ENCODE measurements around the gene MUTYH. TPM values are rescaled to one million over a fixed set of nuclear protein-coding genes. Genes with fewer than 3 reads are reported as not detected.
"Not testable (repeated sequence)": the region's sequence is repeated elsewhere in the genome, so short reads cannot be mapped to it uniquely, and the experiment has no call there.

MUTYH gene
- total RNA-seq, 1 experiment from 2014 or later: 124 TPM

DNA sequence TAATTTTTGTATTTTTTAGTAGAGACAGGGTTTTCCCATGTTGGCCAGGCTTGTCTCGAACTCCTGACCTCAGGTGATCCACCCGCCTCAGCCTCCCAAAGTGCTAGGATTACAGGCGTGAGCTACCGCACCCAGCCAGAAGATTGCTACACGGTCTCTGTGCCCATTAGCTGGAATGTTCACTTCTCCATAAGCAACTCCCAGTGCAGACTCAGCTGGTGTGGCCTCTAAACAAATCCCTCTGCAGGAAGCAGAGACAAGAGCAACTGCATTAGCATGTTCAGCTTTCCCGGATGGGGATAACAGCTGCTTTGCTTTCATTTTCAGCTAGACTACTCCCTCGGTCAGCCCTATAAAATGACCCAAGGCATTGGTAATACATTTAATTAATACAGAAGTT is 20.7 kb upstream of the MUTYH start:
- H3K36me3 ChIP-seq (replicated peaks; ENCODE audit: control insufficient read depth, insufficient read depth, low read length); H3K4me3 ChIP-seq (ENCODE audit: insufficient read depth, low read depth, low read length); H3K27me3 ChIP-seq (ENCODE audit: control insufficient read depth, insufficient read depth, low read length): not testable (repeated sequence)
- DNase-seq: peak; percentile 33

DNA sequence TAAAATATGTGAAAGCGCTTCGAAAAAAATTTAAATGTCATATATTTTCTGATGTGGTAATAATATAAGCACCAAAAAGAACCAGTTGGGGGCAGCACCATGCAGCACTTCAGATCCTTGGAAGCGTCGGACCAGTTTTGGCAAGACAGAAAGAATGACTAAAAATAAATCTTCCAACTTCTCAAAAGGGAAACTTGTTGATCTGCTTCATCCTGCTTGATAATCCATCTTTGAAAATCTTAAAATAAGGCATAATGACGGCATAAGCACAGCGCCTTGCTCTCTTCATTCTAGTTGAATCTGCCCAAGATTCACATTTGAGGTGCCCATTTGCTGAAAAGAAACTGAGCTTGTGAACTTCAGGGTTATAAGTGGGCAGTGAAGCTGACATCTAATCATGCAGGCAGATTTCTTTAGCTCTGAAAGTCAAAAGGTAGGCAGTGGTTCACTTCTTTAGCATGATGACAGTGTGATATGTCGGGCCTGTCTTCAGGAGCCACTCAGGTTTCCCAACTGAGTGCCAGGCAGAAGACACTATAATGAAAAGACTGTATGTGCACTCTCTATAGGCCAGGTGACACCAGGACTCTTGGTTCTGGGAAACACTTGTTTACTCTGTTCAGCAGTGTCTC is 19.8 kb upstream of the MUTYH start:
- Histone ChIP-seq H3K36me3 (replicated peaks; ENCODE audit: control insufficient read depth, insufficient read depth, low read length) (no peaks in the 10 kb centered on the region), H3K4me3 (ENCODE audit: insufficient read depth, low read depth, low read length) (no peak overlapping the region), H3K27me3 (ENCODE audit: control insufficient read depth, insufficient read depth, low read length) (no peaks in the 10 kb centered on the region)
- no peak for DNase-seq

DNA sequence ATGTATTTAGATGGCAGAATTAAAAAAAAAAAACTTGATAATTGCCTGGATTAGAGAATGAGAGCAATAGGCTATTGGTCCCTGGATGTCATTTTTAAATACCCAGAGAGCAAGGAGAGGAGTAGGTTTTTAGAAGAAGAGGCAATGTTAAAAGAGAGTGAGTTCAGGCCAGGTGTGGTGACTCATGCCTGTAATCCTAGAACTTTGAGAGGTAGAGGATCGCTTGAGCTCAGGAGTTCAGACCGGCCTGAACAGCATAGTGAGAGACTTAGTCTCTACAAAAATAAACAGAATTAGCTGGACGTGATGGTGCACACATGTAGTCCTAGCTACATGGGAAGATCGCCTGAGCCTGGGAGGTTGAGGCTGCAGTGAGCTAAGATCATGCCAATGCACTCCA is 15.9 kb upstream of the MUTYH start:
- no peak overlapping the region for H3K4me3 ChIP-seq (ENCODE audit: insufficient read depth, low read depth, low read length)
- H3K36me3 ChIP-seq (replicated peaks; ENCODE audit: control insufficient read depth, insufficient read depth, low read length): no peaks in the 10 kb centered on the region
- DNase-seq: no peak
- H3K27me3 ChIP-seq (ENCODE audit: control insufficient read depth, insufficient read depth, low read length): no peaks in the 10 kb centered on the region

DNA sequence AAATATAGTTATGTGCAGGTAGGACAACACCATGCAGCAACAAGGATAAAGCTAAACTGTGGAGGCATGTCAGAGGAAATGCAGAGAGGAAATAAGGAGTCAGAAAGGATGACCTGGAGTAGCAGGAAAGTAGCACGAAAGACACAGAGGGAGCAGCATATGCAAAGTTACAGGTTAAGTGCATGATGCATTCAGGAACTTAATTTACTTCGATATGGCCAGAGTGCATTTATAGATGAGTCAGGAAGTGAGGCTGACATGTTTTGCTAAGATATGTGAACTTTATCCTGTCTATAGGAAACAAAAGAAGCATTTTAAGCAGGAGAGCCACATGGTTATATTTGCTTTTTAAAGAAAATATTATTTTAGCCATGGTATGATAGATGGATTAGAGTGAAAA is 15.4 kb upstream of the MUTYH start:
- no peak overlapping the region for H3K4me3 ChIP-seq (ENCODE audit: insufficient read depth, low read depth, low read length)
- no peaks in the 10 kb centered on the region for H3K27me3 ChIP-seq (ENCODE audit: control insufficient read depth, insufficient read depth, low read length)
- H3K36me3 ChIP-seq (replicated peaks; ENCODE audit: control insufficient read depth, insufficient read depth, low read length): no peaks in the 10 kb centered on the region
- no peak for DNase-seq

DNA sequence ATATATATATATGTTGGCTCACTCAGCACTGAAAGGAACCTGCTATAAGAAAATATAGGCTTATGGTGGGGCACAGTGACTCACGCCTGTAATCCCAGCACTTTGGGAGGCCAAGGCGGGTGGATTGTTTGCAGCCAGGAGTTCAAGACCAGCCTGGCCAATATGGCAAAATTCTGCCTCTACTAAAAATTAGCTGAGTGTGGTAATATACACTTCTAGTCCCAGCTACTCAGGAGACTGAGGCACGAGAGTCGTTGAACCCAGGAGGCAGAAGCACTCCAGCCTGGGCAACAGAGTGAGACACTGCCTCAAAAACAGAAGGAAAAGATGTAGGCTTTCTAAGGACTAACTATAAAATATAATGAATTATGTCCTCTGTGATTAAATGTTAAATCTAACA is 14.6 kb upstream of the MUTYH start:
- H3K4me3 ChIP-seq (ENCODE audit: insufficient read depth, low read depth, low read length): no peak overlapping the region
- no peaks in the 10 kb centered on the region for H3K36me3 ChIP-seq (replicated peaks; ENCODE audit: control insufficient read depth, insufficient read depth, low read length)
- no peaks in the 10 kb centered on the region for H3K27me3 ChIP-seq (ENCODE audit: control insufficient read depth, insufficient read depth, low read length)
- no peak for DNase-seq

DNA sequence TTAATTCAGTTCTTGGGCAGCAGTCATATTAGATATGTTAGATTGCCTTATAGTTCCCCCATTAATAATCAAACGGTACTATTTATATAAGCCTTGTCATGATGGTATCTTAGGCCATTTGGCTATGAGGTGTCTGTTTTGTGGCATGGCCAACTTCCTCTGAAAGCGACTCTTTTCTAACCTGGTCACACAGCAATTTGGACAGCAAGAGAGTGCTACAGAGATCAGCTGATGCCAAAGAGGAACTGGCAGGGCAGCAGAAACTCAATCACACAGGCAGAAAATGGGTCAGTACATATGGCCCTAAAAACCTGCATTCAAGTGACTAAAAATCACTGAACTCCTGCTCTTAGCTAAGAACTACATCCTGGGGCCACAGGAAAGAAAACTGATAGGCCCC is 13.4 kb upstream of the MUTYH start:
- no peaks in the 10 kb centered on the region for H3K36me3 ChIP-seq (replicated peaks; ENCODE audit: control insufficient read depth, insufficient read depth, low read length)
- no peak for DNase-seq
- H3K4me3 ChIP-seq (ENCODE audit: insufficient read depth, low read depth, low read length): no peak overlapping the region
- no peaks in the 10 kb centered on the region for H3K27me3 ChIP-seq (ENCODE audit: control insufficient read depth, insufficient read depth, low read length)

DNA sequence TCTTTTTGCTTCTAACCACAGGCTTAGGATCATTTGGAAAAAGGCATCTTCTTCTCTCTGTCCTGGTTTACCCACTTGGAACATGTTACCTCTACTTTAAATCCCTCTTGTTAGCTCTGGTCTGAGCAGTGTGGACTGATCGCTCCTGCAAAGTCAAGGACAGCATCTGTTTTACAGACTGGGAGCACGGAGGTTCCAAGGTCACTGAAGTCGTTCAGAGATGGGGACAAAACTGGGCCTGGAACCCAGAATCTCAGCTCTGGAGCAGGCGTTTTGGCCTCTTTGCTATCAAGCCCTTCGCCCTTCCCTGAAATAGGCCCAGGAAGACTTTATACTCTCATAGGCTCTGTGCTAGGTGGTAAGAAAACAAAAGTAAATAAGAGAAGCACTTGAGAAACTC is 11.3 kb upstream of the MUTYH start:
- Histone ChIP-seq H3K4me3 (ENCODE audit: insufficient read depth, low read depth, low read length) (no peak overlapping the region), H3K36me3 (replicated peaks; ENCODE audit: control insufficient read depth, insufficient read depth, low read length) (no peaks in the 10 kb centered on the region; the same call in 1 of the 2 replicates), H3K27me3 (ENCODE audit: control insufficient read depth, insufficient read depth, low read length) (no peaks in the 10 kb centered on the region)
- DNase-seq: no peak

DNA sequence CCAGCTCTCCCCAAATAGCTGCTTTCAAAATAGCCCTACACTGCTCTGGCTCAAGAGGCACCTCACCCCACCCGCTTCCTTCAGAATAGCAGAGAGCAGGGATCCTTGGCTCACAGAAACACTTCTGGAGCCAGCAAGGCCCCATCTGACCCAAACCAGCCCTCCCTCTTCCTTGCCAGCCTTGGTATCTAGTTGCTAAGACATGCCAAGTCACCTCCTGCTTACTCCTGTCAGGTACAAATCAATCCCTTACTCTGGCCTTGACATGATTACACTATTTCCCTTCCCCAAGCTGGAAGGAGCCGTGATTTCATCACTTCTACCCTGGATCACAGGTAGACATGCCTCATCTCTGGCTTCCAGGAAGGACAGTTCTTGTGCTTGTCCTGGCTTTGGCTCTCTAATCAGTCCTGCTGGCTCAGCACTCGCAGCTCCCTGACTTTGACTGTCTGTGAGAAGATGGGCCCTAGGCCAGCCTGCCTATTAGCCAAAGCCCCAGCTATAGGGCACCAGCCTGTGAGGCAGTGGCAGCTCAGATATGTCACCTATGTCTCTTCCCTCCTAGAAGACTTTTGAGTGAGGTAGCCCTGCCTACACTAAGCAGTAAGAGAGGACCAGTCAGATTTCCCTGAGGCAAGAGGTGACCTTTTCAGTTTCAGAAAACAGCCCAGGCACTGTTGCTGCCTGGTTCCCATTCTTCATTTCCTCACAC is 8.9 kb upstream of the MUTYH start:
- H3K4me3 ChIP-seq (ENCODE audit: insufficient read depth, low read depth, low read length): no peak overlapping the region
- H3K27me3 ChIP-seq (ENCODE audit: control insufficient read depth, insufficient read depth, low read length): no peaks in the 10 kb centered on the region
- no peak for DNase-seq
- peaks cover 8% of the 10 kb centered on the region for H3K36me3 ChIP-seq (replicated peaks; ENCODE audit: control insufficient read depth, insufficient read depth, low read length)

DNA sequence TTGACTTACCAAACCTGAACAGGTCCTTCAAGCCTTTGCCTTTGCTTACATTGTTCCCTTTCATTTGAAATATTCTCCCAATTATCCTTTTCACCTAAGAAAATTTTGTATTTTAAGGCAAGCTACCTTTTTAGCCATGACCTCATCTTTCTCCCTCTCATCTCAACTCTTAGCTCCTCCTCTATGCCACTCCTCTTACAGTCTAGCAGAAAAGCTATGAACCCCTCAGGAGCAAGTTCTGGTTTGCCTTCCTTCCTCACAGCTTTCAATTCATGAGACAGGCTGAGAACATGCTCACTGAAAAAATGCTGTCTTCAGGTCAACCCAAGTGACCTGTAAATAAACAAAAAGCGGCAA is 8.3 kb upstream of the MUTYH start:
- Histone ChIP-seq H3K27me3 (ENCODE audit: control insufficient read depth, insufficient read depth, low read length) (no peaks in the 10 kb centered on the region), H3K4me3 (ENCODE audit: insufficient read depth, low read depth, low read length) (no peak overlapping the region), H3K36me3 (replicated peaks; ENCODE audit: control insufficient read depth, insufficient read depth, low read length) (peaks cover 11% of the 10 kb centered on the region)
- no peak for DNase-seq

DNA sequence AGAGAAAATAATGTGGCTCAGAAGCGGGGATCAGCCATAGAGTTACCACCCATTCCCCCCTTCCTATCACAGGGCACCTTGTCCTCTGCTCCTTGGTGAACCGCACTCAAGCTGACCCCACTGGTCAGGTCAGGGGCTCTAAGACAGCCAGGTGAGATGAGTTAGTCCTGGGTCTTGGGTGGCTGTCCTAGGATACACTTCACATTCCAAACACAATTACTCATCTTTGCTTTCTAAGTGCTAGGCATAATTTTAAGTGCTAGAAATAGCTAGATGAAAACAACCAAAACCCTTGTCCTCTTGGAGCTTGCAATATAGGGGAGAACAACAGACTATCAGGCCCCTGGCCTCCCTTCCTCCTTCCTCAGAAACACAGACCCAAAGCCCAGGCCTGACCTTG is 7.8 kb upstream of the MUTYH start:
- Histone ChIP-seq H3K27me3 (ENCODE audit: control insufficient read depth, insufficient read depth, low read length) (no peaks in the 10 kb centered on the region), H3K4me3 (ENCODE audit: insufficient read depth, low read depth, low read length) (no peak overlapping the region), H3K36me3 (replicated peaks; ENCODE audit: control insufficient read depth, insufficient read depth, low read length) (peaks cover 17% of the 10 kb centered on the region)
- DNase-seq: peak; percentile 3

DNA sequence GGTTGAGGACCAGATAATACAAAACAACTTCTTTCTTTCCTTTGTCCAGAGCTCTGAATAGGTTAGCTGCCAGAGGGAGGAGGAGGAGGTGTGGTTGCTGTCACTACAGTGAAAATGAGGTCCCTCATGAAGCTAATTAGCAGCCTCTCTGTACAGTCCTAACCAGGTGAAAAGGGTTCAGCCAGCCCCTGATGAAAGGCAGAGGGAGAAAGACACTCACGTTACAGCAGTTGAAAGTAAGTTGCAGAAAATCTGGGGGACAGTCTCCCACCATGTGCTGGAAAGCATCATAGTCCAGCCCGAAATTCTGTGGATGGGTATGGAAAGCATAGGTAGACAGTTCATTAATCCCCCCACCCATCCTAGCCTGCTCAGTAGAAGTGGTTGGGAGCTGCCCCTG is 6.2 kb upstream of the MUTYH start:
- Histone ChIP-seq H3K4me3 (ENCODE audit: insufficient read depth, low read depth, low read length) (no peak overlapping the region), H3K36me3 (replicated peaks; ENCODE audit: control insufficient read depth, insufficient read depth, low read length) (peaks cover 29% of the 10 kb centered on the region), H3K27me3 (ENCODE audit: control insufficient read depth, insufficient read depth, low read length) (no peaks in the 10 kb centered on the region)
- peak; percentile 5 for DNase-seq

DNA sequence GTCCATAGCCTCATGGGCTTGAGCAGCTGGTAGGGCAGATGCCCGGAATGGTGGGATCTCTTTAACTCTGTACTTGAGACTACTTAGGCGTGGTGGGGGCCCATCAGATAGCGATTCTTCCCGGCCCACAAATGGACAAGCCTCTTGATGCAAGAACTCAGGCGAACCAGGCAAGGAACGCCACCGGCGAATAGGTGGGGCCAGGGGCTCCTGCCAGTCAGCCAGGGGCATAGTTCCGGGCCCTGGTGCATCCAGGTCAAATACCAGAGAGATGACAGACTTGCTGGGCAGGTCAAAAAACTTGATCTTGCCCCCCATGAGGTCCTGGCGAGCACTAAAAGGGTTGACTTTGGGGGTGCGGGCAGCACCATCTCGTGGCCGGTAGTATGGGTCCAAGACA is 4.8 kb upstream of the MUTYH start:
- Histone ChIP-seq H3K4me3 (ENCODE audit: insufficient read depth, low read depth, low read length) (no peak overlapping the region), H3K27me3 (ENCODE audit: control insufficient read depth, insufficient read depth, low read length) (no peaks in the 10 kb centered on the region), H3K36me3 (replicated peaks; ENCODE audit: control insufficient read depth, insufficient read depth, low read length) (peaks cover 29% of the 10 kb centered on the region)
- DNase-seq: no peak

DNA sequence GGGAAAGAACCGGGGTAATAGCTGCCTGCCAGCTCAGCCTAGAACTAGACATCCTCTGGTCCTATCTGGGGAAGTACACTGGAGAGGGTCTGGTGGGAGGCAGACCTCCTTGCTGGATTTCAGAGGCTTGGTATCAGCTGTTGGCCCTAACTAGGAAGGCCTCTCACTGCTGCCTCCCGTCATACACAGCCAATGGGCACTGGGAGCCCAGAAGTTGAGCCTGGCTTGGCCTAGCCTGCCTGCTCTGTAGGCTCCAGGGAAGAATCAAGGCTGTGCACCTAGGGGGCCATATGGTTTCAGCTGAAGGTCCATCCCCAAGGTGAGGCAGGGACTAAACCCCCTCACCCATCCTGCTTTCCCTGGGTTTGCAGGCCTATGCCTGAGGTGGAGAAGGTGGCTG is 4.3 kb upstream of the MUTYH start:
- H3K36me3 ChIP-seq (replicated peaks; ENCODE audit: control insufficient read depth, insufficient read depth, low read length): peaks cover 29% of the 10 kb centered on the region
- DNase-seq: no peak
- no peaks in the 10 kb centered on the region for H3K27me3 ChIP-seq (ENCODE audit: control insufficient read depth, insufficient read depth, low read length)
- H3K4me3 ChIP-seq (ENCODE audit: insufficient read depth, low read depth, low read length): no peak overlapping the region

DNA sequence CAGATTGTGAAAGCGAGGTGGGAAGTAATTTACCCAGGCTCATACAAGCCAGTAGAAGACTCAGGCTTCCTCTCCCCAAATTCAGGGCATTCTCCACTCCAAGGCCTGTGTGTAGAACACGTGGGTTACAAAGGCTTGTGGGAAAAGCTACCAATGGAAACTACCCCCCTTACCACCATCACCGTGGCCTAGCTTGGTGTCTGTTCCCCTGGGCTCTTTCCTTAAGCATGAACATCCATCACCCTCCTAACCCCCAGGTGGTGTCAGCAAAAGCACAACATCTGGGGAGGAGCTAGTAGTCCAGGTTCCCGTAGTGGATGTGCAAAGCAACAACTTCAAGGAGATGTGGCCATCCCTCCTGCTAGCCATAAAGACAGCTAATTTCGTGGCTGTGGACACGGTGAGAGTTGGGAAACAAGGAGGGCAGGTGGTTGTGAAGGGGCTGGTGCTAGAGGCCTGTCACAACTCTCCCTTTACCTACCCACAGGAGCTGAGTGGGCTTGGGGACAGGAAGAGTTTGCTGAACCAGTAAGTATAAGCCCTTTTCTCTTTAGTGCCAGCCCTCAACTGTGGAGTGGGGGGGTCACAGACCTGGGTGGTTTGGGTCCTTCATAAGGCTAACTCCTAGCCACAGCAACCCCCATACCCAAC is 701 bp upstream of the MUTYH start:
- Histone ChIP-seq H3K27me3 (ENCODE audit: control insufficient read depth, insufficient read depth, low read length) (no peaks in the 10 kb centered on the region), H3K4me3 (ENCODE audit: insufficient read depth, low read depth, low read length) (peak overlapping the region; percentile 99)
- DNase-seq: peak; percentile 38

DNA sequence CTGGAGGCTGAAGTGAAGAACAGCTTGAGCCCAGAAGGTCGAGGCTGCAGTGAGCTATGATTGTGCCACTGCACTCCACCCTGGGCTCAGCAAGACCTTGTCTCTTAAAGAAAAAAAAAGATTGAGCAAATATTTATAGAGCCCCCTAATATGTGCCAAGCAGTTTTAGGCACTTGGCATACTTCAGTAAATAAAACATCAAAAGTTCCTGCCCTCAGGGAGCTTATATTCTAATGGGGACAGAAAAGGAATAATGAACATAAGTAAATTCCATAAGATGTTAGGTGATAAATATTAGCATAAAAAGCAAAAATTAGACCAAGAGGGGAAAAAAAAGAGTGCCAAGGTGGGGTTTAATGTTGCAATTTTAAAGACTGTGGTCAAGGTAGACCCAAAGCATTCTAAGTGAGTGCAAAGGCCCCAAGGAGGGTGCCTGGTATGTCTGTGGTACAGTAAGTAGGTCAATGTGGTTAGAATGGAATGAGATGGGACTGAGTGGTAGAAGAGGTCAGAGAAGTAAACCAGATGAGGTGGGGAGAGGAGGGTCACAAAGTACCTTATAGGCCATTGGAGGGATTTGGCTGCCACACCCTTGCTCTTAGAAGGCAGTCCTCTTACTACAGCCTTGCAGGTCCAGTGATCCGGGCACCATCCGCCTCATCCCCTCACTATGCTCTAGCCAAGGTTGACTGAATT is 2.5 kb downstream of the MUTYH start:
- Histone ChIP-seq H3K27me3 (ENCODE audit: control insufficient read depth, insufficient read depth, low read length) (no peaks in the 10 kb centered on the region), H3K4me3 (ENCODE audit: insufficient read depth, low read depth, low read length) (no peak overlapping the region), H3K36me3 (replicated peaks; ENCODE audit: control insufficient read depth, insufficient read depth, low read length) (peaks cover 20% of the 10 kb centered on the region)
- no peak for DNase-seq

More for the DNA sequence above, 701 bp upstream of the MUTYH start:
- peaks cover 32% of the 10 kb centered on the region for H3K36me3 ChIP-seq (replicated peaks; ENCODE audit: control insufficient read depth, insufficient read depth, low read length)

All from H7 (cell line).